ENCODE measurements around the gene AAK1. TPM values are rescaled to one million over a fixed set of nuclear protein-coding genes. Genes with fewer than 3 reads are reported as not detected.
"Not testable (repeated sequence)": the region's sequence is repeated elsewhere in the genome, so short reads cannot be mapped to it uniquely, and the experiment has no call there.

Gene AAK1
- total RNA-seq, 1 experiment from 2014 or later = 46.8 TPM

DNA sequence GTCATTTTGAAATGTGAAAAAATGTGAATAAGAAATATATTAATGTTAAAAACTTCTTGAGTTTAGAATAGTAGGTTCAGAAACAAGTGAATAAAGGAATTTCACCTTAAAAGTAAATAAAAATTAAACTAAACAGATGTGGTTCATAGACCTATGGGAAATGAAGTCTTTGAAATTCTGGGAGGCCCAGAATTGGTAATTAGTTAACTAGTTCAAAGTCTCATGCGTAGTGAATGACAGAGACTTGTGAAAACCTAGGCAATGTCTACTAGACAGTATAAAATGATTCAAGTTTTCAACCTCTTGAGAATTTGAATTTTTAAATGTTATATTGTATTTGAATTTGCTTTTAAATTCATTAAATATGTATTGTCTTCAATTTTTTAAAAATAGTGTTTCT lies 32.6 kb upstream of the AAK1 start:
- no peak overlapping the region for H3K9ac ChIP-seq (ENCODE audit: low read length)
- H3K4me3 ChIP-seq (ENCODE audit: low read length) = no peak overlapping the region
- H3K4me1 ChIP-seq (ENCODE audit: insufficient read depth, low read length) = peaks cover 21% of the 10 kb centered on the region
- intact Hi-C loops (cut with micrococcal nuclease) = loop anchor here (5.0 kb wide), 1 partner anchor 34 kb away; the partner anchor contains the start of gene AAK1
- H2AFZ ChIP-seq (ENCODE audit: low read length) = no peak overlapping the region
- POLR2A ChIA-PET (ENCODE audit: unreplicated experiment) = no interaction called here
- no peaks in the 10 kb centered on the region for H3K27me3 ChIP-seq (ENCODE audit: low read length)
- H3K9me3 ChIP-seq (ENCODE audit: low read length) = no peaks in the 10 kb centered on the region
- DNase-seq = no peak
- no TSS peak for BruUV-seq (replicated peaks)
- H4K20me1 ChIP-seq (ENCODE audit: low read length) = no peaks in the 10 kb centered on the region
- H3K36me3 ChIP-seq (ENCODE audit: low read depth, low read length) = no peaks in the 10 kb centered on the region
- H3F3A ChIP-seq (ENCODE audit: low read length, unreplicated experiment) = no peaks in the 10 kb centered on the region
- ATAC-seq = no peak
- no peak for TF ChIP-seq EZH2 (IDR thresholded peaks at IDR 0.05; ENCODE audit: low read length, unreplicated experiment)
- no peak for TF ChIP-seq EZH2phosphoT487 (IDR thresholded peaks at IDR 0.05; ENCODE audit: borderline replicate concordance, low read length)
- TF ChIP-seq, protein P1, sequence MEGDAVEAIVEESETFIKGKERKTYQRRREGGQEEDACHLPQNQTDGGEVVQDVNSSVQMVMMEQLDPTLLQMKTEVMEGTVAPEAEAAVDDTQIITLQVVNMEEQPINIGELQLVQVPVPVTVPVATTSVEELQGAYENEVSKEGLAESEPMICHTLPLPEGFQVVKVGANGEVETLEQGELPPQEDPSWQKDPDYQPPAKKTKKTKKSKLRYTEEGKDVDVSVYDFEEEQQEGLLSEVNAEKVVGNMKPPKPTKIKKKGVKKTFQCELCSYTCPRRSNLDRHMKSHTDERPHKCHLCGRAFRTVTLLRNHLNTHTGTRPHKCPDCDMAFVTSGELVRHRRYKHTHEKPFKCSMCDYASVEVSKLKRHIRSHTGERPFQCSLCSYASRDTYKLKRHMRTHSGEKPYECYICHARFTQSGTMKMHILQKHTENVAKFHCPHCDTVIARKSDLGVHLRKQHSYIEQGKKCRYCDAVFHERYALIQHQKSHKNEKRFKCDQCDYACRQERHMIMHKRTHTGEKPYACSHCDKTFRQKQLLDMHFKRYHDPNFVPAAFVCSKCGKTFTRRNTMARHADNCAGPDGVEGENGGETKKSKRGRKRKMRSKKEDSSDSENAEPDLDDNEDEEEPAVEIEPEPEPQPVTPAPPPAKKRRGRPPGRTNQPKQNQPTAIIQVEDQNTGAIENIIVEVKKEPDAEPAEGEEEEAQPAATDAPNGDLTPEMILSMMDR (conservative IDR thresholded peaks at IDR 0.05; ENCODE audit: low read depth, low read length) = no peak
- H3K79me2 ChIP-seq (ENCODE audit: low read length) = no peaks in the 10 kb centered on the region
- H3K4me2 ChIP-seq (ENCODE audit: low read length) = no peak overlapping the region
- CTCF ChIA-PET = no interaction called here
- H3K9me2 ChIP-seq (replicated peaks; ENCODE audit: low read length) = no peaks in the 10 kb centered on the region
- H3K27ac ChIP-seq (ENCODE audit: low read length) = no peak overlapping the region

DNA sequence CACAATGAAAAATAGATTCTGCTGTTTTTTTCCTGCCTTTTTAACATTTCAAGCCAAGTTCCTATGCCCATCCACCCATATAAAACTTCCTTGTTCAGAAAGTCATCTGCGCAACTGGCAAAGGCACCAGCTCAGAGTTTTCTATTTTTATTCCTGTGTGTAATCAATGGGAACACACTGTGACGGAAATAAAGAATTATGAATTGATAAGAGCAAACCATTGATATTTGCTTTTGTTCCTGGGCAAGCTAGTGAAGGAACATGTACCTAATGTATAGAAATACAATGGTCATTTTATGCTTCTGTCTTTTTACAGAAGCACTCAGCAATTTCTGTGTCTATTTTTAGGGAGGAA lies 30.8 kb upstream of the AAK1 start:
- POLR2A ChIA-PET (ENCODE audit: unreplicated experiment) = no interaction called here
- TF ChIP-seq, protein P1 (conservative IDR thresholded peaks at IDR 0.05; ENCODE audit: low read depth, low read length) = no peak
- TF ChIP-seq EZH2phosphoT487 (IDR thresholded peaks at IDR 0.05; ENCODE audit: borderline replicate concordance, low read length) (no peak), EZH2 (IDR thresholded peaks at IDR 0.05; ENCODE audit: low read length, unreplicated experiment) (no peak)
- no peaks in the 10 kb centered on the region for H3K9me2 ChIP-seq (replicated peaks; ENCODE audit: low read length)
- intact Hi-C loops (cut with micrococcal nuclease) = no loop called here
- no peaks in the 10 kb centered on the region for H3K9me3 ChIP-seq (ENCODE audit: low read length)
- H3K27ac ChIP-seq (ENCODE audit: low read length) = no peak overlapping the region
- H3F3A ChIP-seq (ENCODE audit: low read length, unreplicated experiment) = no peaks in the 10 kb centered on the region
- no peaks in the 10 kb centered on the region for H3K79me2 ChIP-seq (ENCODE audit: low read length)
- peaks cover 21% of the 10 kb centered on the region for H3K4me1 ChIP-seq (ENCODE audit: insufficient read depth, low read length)
- no peak overlapping the region for H2AFZ ChIP-seq (ENCODE audit: low read length)
- no peaks in the 10 kb centered on the region for H3K27me3 ChIP-seq (ENCODE audit: low read length)
- no TSS peak for BruUV-seq (replicated peaks)
- H3K4me3 ChIP-seq (ENCODE audit: low read length) = no peak overlapping the region
- DNase-seq (no peak), ATAC-seq (no peak)
- no peak overlapping the region for H3K9ac ChIP-seq (ENCODE audit: low read length)
- CTCF ChIA-PET = no interaction called here
- H3K36me3 ChIP-seq (ENCODE audit: low read depth, low read length) = no peaks in the 10 kb centered on the region
- no peak overlapping the region for H3K4me2 ChIP-seq (ENCODE audit: low read length)
- no peaks in the 10 kb centered on the region for H4K20me1 ChIP-seq (ENCODE audit: low read length)

DNA sequence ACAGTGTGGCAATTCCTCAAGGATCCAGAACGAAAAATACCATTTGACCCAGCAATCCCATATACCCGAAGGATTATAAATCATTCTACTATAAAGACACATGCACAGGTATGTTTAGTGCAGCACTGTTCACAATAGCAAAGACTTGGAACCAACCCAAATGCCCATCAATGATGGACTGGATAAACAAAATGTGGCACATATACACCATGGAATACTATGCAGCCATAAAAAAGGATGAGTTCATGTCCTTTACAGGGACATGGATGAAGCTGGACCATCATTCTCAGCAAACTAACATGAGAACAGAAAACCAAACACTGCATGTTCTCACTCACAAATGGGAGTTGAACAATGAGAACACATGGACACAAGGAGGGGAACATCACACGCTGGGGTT lies 29.6 kb upstream of the AAK1 start:
- intact Hi-C loops (cut with micrococcal nuclease); CTCF ChIA-PET; BruUV-seq (replicated peaks): not testable (repeated sequence)

More for the DNA sequence above, 29.6 kb upstream of the AAK1 start:
- ATAC-seq; H3K9ac ChIP-seq (ENCODE audit: low read length); DNase-seq; H3K4me3 ChIP-seq (ENCODE audit: low read length); H3K27ac ChIP-seq (ENCODE audit: low read length); POLR2A ChIA-PET (ENCODE audit: unreplicated experiment); H2AFZ ChIP-seq (ENCODE audit: low read length); H3K36me3 ChIP-seq (ENCODE audit: low read depth, low read length); H3K9me2 ChIP-seq (replicated peaks; ENCODE audit: low read length); H3K27me3 ChIP-seq (ENCODE audit: low read length); H3F3A ChIP-seq (ENCODE audit: low read length, unreplicated experiment); H3K79me2 ChIP-seq (ENCODE audit: low read length); H3K4me2 ChIP-seq (ENCODE audit: low read length); H4K20me1 ChIP-seq (ENCODE audit: low read length); H3K9me3 ChIP-seq (ENCODE audit: low read length): not testable (repeated sequence)
- peaks cover 21% of the 10 kb centered on the region for H3K4me1 ChIP-seq (ENCODE audit: insufficient read depth, low read length)
